Fibroblast of the aortic adventitia (primary cell): ENCODE results near the gene FANK1. TPM values are rescaled to one million over a fixed set of nuclear protein-coding genes. Genes with fewer than 3 reads are reported as not detected.

ENCODE experiments used
- DNase-seq: peaks from one replicate; pipeline ENCODE4 v3.0.0-alpha.2; 2010; ENCODE audit warnings: low read depth
- H3K4me3 ChIP-seq: 2 replicates; pipeline ENCODE4 v1.5.1; 2011; ENCODE audit warnings: low read depth, mild to moderate bottlenecking, control low read depth, low read length, moderate library complexity
- CTCF ChIP-seq: IDR thresholded peaks from 2 replicates; pipeline ENCODE4 v1.5.1; 2011; ENCODE audit warnings: mild to moderate bottlenecking, low read length, control low read depth, inconsistent platforms; ENCODE audit not compliant: insufficient read depth
- total RNA-seq: library from RNA; depleted of rRNA; stranded (reverse); fragments of >200 nt; gene quantifications from 2 replicates; pipeline ENCODE4 v1.2.3, GENCODE V29; 2012; ENCODE audit warnings: low replicate concordance

Gene FANK1
- 2.3 and 20.4 TPM in 2 replicates for total RNA-seq

- DNase-seq = peak; percentile 83
- H3K4me3 ChIP-seq = peak within 1 kb of the TSS; percentile 75
Measured at GRCh38 chr10:125896088-125896934, at the start of gene FANK1. Gene FANK1, plus strand, starts transcription at chr10:125896564. Its CDS starts 79 bp downstream, at chr10:125896643.

- TF ChIP-seq CTCF = no peak
- DNase-seq = no peak
- H3K4me3 ChIP-seq = no peak overlapping the region
Measured at GRCh38 chr10:125846894-125847293, 49.5 kb upstream of the FANK1 start.

- DNase-seq = no peak
- TF ChIP-seq CTCF = no peak
Measured at GRCh38 chr10:125848371-125848770, 48.0 kb upstream of the FANK1 start.

GRCh38 chr10:125848857-125849256, 47.5 kb upstream of the FANK1 start:
- no peak for DNase-seq
- H3K4me3 ChIP-seq = no peak overlapping the region
- no peak for TF ChIP-seq CTCF

More at GRCh38 chr10:125848371-125848770, 48.0 kb upstream of the FANK1 start:
- no peak overlapping the region for H3K4me3 ChIP-seq

- DNase-seq = no peak
- H3K4me3 ChIP-seq = no peak overlapping the region
- no peak for TF ChIP-seq CTCF
Measured at GRCh38 chr10:125849448-125849847, 46.9 kb upstream of the FANK1 start.

- TF ChIP-seq CTCF = no peak
Measured at GRCh38 chr10:125850766-125851731, 45.3 kb upstream of the FANK1 start.

GRCh38 chr10:125852487-125852886, 43.9 kb upstream of the FANK1 start:
- TF ChIP-seq CTCF = no peak
- H3K4me3 ChIP-seq = no peak overlapping the region
- DNase-seq = no peak

More at GRCh38 chr10:125850766-125851731, 45.3 kb upstream of the FANK1 start:
- no peak overlapping the region for H3K4me3 ChIP-seq
- DNase-seq = no peak
